Stimulated activated CD8-positive, alpha-beta memory T cell treated with anti-CD3 and anti-CD28 coated beads, Interleukin-7, amount 100 ng/mL, for 48 hours (primary cell): ENCODE measurements around the gene PRR29.
"Not testable (repeated sequence)": the region's sequence is repeated elsewhere in the genome, so short reads cannot be mapped to it uniquely, and the experiment has no call there.

ENCODE experiments used
- DNase-seq, 2 donors: peaks; one replicate each; pipeline ENCODE4 v3.0.0-alpha.2; 2020; ENCODE audit warnings: low read depth in 1 of 2; ENCODE audit errors: extremely low read depth in 1 of 2

The PRR29 gene

DNA sequence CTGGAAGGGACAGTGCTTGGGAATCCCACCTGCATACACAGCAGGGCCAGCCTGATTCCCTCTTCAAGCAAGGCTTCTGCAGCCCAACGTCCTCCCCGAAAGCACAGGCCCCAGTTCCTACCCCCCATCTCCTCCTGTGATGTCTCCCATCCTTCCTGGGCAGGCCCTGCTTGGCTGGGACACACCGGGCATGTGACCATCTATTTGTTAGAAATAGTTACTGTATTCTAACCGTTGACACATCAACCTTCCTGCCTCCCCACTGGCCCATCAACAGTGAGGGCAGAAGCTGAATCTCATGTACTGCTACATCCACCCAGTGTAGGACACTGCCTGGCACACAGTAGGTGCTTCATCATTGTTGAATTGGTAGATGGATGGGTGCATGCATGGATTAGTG lies 10.7 kb downstream of the PRR29 start:
- no peak for DNase-seq

- no peak for DNase-seq
These were observed 11.6 kb downstream of the PRR29 start for GRCh38 chr17:64009571-64010402.

DNA sequence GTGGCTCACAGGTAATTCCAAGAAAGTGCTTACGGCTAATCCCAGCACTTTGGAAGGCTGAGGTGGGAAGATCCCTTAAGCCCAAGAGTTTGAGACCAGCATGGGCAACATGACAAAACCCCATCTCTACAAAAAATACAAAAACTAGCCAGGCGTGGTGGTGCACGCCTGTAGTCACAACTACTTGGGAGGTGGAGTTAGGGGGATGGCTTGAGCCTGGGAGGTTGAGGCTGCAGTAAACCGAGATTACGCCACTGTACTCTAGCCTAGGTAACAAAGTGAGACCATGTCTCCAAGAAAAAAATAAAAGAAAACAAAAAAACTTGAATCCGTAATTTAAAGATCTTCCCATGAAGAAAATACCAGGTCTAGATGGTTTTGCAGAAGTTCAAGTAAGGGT lies 17.3 kb downstream of the PRR29 start:
- DNase-seq = no peak

GRCh38 chr17:64016231-64016784 lies 18.2 kb downstream of the PRR29 start:
- DNase-seq = no peak

DNA sequence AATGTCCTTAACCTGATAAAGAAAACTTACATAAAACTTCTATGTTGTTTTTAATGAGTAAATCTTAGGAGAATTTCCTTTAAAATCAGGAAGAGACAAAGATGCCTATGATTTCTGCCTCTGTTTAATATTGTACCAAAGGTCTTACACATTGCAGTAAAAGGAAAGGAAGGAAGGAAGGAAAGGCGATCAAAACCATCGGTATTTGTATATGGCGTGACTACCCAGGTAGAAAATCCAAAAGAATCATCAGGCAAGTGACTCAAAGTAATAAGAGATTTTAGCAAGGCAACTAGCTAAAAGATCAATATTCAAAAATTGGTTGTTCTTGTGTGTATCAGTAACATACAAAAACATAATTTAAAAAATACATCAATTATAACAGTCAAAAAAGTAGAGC lies 18.8 kb downstream of the PRR29 start:
- DNase-seq = no peak

DNA sequence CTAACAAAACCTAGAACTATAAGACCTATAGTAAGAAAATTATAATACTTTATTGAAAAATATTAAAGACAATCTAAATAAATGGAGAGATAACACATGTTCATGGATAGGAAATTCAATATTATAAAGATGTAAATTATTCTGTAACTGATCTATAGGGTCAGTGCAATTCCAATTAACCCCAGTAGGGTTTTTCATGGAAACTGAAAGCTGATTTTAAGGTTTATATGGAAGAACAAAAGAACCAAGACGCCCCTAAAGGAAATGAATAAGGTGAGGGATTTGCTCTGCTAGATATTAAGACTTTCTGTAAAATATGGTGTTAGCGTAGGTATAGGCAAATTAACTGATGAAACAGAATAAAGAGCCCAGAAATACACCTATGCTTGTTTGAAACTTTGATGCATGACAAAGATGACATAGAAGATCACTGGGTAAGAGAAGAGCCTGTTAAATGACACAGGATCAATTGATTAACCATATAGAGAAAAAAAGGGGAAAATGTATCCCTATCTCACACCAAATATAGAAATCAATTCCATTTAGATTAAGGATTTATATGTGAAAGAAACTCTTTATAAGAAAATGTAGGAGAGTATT lies 19.3 kb downstream of the PRR29 start:
- no peak for DNase-seq

DNA sequence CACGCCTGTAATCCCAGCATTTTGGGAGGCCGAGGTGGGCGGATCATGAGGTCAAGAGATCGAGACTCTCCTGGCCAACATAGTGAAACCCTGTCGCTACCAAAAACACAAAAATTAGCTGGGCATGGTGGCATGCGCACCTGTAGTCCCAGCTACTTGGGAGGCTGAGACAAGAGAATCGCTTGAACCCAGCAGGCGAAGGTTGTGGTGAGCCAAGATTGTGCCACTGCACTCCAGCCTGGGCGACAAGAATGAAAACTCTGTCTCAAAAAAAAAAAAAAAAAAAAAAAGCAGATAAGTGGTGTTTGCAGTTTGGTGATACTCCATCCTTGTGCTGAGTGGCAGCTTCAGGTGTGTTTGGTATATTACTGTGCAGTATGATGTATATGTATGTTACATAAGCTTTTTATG lies 21.4 kb downstream of the PRR29 start:
- not testable (repeated sequence) for DNase-seq

DNA sequence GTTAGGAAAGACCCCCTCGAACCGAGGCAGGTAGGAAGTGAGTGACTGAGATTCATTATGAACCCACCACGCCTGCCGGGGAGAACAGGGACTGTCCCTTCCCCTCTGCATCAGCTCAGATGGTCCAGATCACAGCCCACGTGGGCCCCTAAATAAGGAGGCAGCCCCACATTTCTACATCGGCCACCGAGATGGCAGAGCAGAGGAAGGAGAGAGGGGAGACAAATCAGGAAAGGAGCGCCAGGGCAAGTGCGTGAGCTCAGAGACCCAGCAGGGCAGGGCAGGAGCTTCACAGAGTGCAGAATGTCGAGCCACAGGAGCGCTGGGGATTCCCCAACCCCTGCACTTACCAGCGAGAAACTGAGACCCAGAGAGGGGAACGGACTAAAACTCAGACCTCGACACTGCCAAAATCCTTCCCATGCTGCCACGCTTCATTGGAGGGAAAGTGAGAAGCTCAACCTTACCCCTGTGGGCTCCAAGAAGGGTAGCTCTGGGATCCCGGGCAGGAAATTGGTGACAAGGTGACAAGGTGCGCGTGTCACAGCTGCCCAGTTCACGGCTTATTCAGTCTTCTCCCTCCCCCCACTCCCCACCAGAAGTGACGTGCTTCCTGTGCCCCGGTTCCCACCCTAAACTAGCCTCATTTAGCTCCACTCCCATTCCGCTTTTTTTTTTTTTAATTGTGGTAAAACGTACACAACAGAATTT lies 22.1 kb downstream of the PRR29 start, which contains the start of gene ICAM2:
ICAM2 (minus strand) TSS at position 578 of the 711 bp plus-strand sequence. CDS start 13,942 bp downstream, outside the sequence.
- peak; percentile 67 to 89 for DNase-seq

- no peak for DNase-seq
These were observed 24.5 kb downstream of the PRR29 start for GRCh38 chr17:64022611-64023063.

GRCh38 chr17:64024215-64024654 lies 26.1 kb downstream of the PRR29 start:
- DNase-seq = no peak

- DNase-seq = no peak
These were observed 26.9 kb downstream of the PRR29 start for GRCh38 chr17:64024781-64025731.

DNA sequence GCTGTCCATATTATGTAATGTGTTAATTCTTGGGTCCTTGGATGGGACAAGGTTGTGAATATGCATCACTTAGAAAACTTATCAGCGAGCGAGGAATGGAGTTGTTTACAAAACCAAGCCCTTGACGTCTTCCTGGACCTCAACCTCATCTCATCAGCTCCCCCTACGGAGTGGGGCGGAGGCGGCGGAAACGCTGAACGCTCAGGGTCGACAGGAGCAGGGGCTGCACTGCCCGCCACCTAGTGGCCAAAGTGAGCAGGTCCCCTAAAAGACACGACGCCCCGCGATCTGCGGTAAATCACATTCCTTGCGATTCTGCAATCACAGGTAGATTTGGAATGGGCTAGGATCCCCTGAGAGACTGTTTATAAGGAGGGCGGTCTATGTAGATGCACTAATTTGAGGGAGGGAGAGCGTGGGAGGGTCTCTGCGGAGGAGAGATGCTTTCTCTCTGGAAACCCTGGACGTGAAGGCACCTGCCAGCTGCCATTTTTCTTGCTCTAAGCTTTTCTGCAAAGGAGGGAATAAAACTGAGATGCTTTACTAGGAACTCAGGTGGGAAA lies 27.7 kb downstream of the PRR29 start:
- DNase-seq = peak; percentile 78 to 89

GRCh38 chr17:64028874-64029464 lies 30.8 kb downstream of the PRR29 start:
- peak in 1 of 2 donors; percentile 47 for DNase-seq

DNA sequence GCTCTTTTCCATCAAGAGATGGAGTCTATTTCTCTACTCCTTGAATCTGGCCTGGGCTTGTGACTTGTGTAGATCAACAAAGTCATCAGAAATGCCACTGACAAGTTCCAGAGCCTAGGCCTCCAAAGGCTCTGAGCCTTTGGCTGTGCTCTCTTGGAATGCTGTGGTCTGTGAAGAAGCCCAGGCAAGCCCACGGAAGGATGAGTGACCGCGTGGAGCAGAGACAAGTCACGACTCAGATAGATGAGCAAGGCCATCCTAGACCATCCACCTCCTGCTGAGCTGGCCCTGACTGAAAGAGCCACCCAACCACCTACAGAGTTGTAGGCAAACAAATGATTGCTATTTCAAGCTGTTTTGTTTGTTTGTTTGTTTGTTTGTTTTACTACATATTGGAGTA lies 33.9 kb downstream of the PRR29 start:
- no peak for DNase-seq

GRCh38 chr17:64036198-64036922 lies 38.2 kb downstream of the PRR29 start:
- DNase-seq = no peak

DNA sequence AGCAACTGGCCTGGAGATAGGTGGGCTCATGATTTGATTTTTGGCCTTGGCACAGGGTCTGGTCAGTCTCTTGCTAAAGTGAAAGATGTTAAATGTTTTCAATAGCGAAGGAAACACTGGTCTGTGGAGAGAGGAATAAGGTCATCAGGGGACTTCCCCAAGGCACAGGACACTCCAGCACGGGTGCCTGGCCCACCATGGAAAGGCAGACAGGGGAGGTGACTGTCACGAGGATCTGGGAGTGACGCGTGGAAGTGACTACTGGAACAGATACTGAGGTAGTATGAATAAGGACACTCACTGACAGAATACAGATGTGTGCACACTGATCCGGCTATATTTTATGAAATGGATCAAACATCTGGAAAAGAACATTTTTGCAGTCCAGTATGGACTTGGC lies 39.0 kb downstream of the PRR29 start:
- DNase-seq = no peak

- no peak for DNase-seq
These were observed 39.7 kb downstream of the PRR29 start for GRCh38 chr17:64037802-64038201.

DNA sequence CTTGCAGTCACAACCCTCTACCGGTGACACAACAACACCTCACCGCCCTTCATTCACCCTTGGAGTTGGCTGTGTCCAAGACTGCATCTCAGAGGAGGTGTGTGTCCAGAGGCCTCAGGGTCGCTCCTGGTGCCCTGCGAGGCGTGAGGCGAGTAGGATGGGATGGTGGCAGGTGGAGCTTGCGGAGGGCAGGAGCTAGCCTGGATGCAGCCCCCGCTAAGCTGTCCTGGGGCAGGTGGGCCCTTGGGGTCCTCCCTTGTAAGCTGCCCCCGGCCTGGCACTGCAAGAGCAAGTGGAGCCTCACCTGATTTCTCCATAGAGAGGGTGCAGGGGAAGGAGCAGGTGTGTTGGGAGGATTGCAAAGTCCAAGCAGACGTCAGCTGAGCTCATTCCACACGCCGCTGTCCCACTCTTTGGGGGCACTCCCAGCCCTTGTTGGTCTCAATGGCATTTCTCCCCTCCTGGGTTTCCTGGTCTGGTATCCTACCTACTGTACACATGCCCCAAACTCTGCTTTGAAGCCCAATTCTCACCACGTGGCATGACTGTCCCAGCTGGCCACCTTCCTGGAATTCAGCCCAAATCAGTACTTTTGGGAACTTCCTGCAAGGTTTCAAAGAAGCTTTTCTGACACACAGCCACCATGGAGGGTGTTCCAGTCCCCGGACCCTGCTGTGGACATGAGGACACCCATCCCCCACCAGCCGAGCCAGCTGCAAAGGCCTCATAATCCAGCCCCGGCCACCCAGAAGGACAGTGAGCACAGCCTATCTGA lies 40.4 kb downstream of the PRR29 start:
- DNase-seq = no peak
